Uterus (tissue), 2 donors: Measurements from ENCODE around the gene GGCX.

Source experiments
- POLR2A ChIP-seq, 2 donors: fragments of 450-650 bp; IDR thresholded peaks; one replicate each; pipeline ENCODE4 v1.6.1; 2016; ENCODE audit warnings: antibody characterized with exemption in 2 of 2, mild to moderate bottlenecking in 1 of 2, moderate library complexity in 1 of 2
- TF ChIP-seq, protein P1 (sequence below), 4 experiments: fragments of 200-600 bp in 2 of 4; fragments of 450-650 bp in 2 of 4; sonication (generic) in 2 of 4; IDR thresholded peaks; one replicate each; pipeline ENCODE4 v1.5.1; 2016 to 2019; ENCODE audit warnings: antibody characterized with exemption in 4 of 4, mild to moderate bottlenecking in 2 of 4, moderate library complexity in 1 of 4

- peak in 1 of 2 donors; percentile 19 for TF ChIP-seq POLR2A (IDR thresholded peaks at IDR 0.05)
- TF ChIP-seq, protein P1, sequence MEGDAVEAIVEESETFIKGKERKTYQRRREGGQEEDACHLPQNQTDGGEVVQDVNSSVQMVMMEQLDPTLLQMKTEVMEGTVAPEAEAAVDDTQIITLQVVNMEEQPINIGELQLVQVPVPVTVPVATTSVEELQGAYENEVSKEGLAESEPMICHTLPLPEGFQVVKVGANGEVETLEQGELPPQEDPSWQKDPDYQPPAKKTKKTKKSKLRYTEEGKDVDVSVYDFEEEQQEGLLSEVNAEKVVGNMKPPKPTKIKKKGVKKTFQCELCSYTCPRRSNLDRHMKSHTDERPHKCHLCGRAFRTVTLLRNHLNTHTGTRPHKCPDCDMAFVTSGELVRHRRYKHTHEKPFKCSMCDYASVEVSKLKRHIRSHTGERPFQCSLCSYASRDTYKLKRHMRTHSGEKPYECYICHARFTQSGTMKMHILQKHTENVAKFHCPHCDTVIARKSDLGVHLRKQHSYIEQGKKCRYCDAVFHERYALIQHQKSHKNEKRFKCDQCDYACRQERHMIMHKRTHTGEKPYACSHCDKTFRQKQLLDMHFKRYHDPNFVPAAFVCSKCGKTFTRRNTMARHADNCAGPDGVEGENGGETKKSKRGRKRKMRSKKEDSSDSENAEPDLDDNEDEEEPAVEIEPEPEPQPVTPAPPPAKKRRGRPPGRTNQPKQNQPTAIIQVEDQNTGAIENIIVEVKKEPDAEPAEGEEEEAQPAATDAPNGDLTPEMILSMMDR (IDR thresholded peaks at IDR 0.05), result peak in 2 of 4 experiments; percentile 25 to 26
Observed at GRCh38 chr2:85537600-85538506, 23.4 kb downstream of the GGCX start.
